HS-5 (cell line): ENCODE data around the gene DISP3.
A peak's percentile ranks its signal among the peaks of the same experiment; 100 is the strongest.

Experiments
- DNase-seq: peaks from one replicate; pipeline ENCODE4 v3.0.0-alpha.2; 2012; ENCODE audit warnings: low read depth

Gene DISP3

GRCh38 chr1:11478571-11479374 is at the start of gene DISP3:
Gene DISP3 (plus strand): TSS chr1:11479155. CDS start chr1:11500993, 21,838 bp downstream.
- DNase-seq, result peak; percentile 33

GRCh38 chr1:11429226-11429625 is 49.7 kb upstream of the DISP3 start:
- no peak for DNase-seq

GRCh38 chr1:11429935-11430334 is 49.0 kb upstream of the DISP3 start:
- DNase-seq, result no peak

GRCh38 chr1:11431941-11432507 is 46.9 kb upstream of the DISP3 start:
- no peak for DNase-seq

- no peak for DNase-seq
Observed at GRCh38 chr1:11432526-11432925, 46.4 kb upstream of the DISP3 start.

GRCh38 chr1:11434501-11434900 is 44.5 kb upstream of the DISP3 start:
- DNase-seq, result no peak

GRCh38 chr1:11434926-11435325 is 44.0 kb upstream of the DISP3 start:
- no peak for DNase-seq

- DNase-seq, result no peak
Observed at GRCh38 chr1:11438996-11439395, 40.0 kb upstream of the DISP3 start.

- no peak for DNase-seq
Observed at GRCh38 chr1:11441211-11441952, 37.6 kb upstream of the DISP3 start.

GRCh38 chr1:11443043-11443442 is 35.9 kb upstream of the DISP3 start:
- DNase-seq, result no peak

- DNase-seq, result no peak
Observed at GRCh38 chr1:11443961-11444658, 34.8 kb upstream of the DISP3 start.

- no peak for DNase-seq
Observed at GRCh38 chr1:11444907-11445306, 34.0 kb upstream of the DISP3 start.

- no peak for DNase-seq
Observed at GRCh38 chr1:11447903-11448302, 31.1 kb upstream of the DISP3 start.

- DNase-seq, result no peak
Observed at GRCh38 chr1:11448373-11449099, 30.4 kb upstream of the DISP3 start.

GRCh38 chr1:11449100-11449403 is 29.9 kb upstream of the DISP3 start:
- DNase-seq, result no peak

GRCh38 chr1:11450310-11450709 is 28.6 kb upstream of the DISP3 start:
- no peak for DNase-seq

- DNase-seq, result no peak
Observed at GRCh38 chr1:11453742-11454491, 25.0 kb upstream of the DISP3 start.

GRCh38 chr1:11455967-11456570 is 22.9 kb upstream of the DISP3 start:
- DNase-seq, result no peak

- DNase-seq, result no peak
Observed at GRCh38 chr1:11456965-11457364, 22.0 kb upstream of the DISP3 start.

- DNase-seq, result no peak
Observed at GRCh38 chr1:11458811-11459275, 20.1 kb upstream of the DISP3 start.
